Stimulated activated naive CD8-positive, alpha-beta T cell treated with anti-CD3 and anti-CD28 coated beads, Interleukin-15, Interleukin-2, amounts not matched to agents 100 U/mL and 50 U/mL, for 24 hours (primary cell): Measurements from ENCODE around the gene SLIT3.
A peak's percentile ranks its signal among the peaks of the same experiment; 100 is the strongest.

Experiments
- ATAC-seq: fragments of 150-1000 bp; cut with Tn5 transposase; one replicate; pipeline ENCODE4 v1.10.0; 2021
- DNase-seq: peaks from one replicate; pipeline ENCODE4 v3.0.0; 2021

The SLIT3 gene

DNA sequence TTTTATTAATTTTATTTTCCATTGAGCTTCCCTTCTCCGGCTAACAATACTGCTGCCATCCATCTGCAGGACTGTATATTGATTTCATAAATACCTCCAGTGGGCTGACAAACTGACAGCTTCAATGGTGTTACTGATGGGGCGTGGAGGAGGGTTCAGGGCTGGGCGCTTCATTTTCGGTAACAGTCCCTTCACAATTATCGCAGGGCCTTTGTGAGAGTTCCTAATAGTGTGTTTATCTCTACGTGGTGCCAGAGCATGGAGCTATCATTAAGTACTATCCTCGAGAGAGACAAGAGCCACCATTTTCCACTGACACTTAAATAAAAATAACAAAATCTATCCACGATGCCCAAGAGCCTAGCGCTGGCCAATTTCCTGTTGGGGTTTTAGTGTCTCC is 414.8 kb downstream of the SLIT3 start:
- DNase-seq (no peak), ATAC-seq (no peak)

DNA sequence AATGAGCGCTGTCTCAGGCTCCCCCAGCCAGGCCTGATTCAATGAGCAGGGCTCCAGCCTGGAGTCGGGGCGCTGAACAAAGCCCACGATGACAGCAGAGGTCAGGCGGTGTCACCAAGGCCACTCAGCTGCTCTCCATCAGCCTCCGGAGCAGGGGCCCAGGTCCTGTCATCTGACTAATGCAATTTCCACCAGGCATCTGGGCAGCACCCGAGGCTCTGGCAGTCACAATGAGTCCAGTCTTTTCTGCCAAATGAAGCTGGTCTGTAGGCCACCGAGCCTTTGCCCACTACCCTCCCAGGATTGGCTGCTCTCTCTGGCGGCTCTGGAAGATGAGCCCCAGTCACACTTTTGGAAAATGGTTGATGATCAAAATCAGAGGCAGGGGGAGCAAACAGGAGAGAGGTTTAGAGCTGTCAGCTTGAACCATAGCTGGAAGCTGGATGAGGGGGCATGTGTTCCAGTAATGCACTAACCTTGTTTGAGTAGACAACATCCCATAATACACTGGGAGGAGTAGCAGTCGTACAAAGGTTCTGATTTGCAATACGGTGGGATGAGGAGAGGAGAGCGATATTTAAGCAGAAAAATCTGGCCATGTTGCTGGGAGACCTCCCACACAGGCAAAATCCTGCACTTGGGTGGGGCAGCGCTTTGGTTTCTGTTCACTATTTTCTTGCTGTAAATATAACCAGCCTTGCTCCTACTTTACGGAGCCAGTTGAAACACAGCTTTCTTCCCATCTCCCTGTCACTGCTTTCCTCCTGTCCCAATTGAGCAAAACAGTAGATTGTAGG is 415.4 kb downstream of the SLIT3 start:
- DNase-seq = no peak
- no peak for ATAC-seq

DNA sequence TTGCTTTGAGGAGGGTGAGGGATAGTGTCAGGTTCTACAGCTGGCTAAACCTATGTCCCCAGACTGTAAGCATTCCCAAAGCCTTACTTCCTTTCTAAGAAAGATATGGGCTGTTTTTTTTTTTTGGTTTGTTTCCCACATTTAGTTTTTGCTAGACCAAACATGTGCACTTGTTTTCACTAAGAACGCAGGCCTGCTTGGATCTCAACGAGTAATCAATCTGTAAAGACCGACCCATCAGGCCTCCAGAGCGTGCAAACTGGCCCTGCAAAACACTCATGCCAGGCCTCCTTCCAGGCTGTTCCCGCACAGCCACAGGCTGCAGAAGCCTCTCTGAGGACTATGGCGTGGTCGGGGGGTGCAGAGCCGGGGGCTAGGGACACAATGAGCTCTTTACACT is 416.9 kb downstream of the SLIT3 start:
- no peak for DNase-seq
- no peak for ATAC-seq

DNA sequence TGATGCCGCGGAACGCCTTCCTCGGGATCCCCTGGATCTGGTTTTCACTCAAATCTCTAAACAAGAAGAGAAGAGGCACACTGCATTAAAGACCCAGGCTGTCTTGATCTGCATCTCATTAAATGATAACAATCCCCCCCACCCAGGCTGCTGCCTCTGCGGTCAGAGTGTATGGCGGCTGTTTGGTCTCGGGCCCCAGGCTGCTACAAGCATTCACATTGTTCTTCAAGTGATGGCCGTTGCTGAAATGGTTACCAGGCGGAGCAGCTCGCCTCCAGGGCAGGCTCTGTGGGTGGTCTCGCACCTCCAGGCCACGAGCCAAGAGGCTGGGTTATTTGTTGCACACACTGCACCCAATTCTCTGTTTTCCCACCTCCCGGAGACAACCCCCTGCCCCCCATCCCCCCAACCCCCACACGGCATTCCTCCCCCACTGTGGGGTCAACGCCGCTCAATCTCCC is 417.6 kb downstream of the SLIT3 start:
- DNase-seq = no peak
- no peak for ATAC-seq

DNA sequence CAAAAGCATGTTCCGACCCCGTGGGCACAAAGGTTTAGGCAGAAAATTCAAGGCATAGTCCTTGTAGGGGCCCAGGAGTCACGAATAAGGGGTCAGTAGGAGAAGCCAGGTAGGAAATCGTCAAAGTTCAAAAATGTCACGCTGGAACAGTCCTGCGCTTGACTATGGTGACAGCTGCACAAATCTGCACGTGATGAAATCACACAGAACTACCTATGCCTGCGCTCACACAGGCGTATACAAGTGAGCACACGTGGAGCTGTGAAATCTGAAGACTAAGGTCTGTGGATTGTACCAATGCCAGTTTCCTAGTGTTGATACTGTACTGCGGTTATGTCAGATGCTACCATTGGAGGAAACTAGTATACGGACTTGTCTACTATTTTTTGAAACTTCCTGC is 418.7 kb downstream of the SLIT3 start:
- ATAC-seq = no peak
- no peak for DNase-seq

DNA sequence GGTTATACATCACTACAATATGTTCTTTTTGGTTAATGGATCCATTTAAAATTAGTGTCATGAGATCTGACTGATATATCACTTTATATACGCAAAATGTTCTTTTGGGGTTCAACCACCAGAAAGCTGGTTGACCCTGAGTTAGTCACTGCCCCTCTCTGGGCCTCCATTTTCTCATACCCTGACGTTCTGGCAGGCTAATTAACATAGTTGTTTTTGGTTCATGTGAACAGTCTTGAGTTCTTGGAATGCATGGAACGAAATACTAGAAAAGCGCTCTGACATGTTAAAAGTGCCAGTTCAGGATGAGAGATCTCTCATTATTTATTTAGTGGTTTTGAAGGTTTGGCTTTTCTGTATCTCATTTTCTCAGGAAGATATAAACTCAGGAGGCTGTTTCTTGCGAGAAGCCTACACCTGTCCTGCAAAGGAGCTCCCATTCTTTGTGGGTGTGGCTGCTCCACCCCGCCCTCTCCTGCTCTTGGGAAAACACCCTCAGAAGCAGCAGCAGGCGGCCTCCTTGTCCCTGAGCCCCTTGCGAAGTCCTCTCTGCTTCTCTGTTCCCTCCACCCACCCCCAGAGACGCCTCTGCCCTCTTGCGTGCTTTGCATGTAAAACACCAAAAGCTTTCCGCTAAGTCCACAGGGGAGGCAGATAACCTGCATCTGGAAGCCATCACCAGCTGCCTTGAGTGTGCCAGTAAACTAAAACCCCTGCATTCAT is 419.4 kb downstream of the SLIT3 start:
- no peak for ATAC-seq
- DNase-seq = no peak

DNA sequence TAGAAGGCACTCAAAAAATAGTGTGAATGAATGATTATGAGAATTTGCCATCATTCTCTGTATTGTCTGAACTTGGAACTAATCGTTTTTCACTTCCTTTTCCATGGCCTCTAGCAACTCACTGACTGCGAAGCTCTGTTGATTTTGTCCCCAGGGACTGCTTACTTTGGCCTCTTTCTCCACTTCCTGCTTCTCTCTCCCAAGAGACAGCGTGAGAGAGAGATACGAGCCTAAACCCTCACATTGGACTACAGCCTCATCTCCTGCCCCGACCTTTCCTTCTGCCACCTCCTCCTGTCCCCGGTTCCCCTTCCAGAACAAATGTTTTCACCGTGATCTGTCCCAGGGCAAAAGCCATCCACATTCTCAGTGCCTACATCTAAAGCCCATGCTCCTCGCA is 421.0 kb downstream of the SLIT3 start:
- no peak for ATAC-seq
- no peak for DNase-seq

DNA sequence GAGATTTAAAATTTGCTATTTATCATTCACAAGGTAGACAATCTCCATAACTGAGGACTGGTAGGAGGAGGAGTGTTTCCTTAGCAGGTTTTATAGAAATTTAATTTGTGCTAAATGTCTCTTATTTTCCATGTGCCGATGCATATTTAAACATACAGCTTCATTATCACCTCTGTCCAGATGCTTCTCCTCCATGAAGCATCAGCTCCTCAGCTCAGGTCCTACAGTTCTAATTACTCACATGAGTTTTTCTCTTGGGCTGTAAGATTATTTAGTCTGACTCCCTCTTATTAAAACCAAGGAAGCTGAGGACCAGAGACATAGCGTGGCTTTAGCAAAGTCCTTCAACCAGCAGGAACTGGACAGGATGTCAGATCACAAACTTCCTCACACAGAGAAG is 421.6 kb downstream of the SLIT3 start:
- DNase-seq (no peak), ATAC-seq (no peak)

DNA sequence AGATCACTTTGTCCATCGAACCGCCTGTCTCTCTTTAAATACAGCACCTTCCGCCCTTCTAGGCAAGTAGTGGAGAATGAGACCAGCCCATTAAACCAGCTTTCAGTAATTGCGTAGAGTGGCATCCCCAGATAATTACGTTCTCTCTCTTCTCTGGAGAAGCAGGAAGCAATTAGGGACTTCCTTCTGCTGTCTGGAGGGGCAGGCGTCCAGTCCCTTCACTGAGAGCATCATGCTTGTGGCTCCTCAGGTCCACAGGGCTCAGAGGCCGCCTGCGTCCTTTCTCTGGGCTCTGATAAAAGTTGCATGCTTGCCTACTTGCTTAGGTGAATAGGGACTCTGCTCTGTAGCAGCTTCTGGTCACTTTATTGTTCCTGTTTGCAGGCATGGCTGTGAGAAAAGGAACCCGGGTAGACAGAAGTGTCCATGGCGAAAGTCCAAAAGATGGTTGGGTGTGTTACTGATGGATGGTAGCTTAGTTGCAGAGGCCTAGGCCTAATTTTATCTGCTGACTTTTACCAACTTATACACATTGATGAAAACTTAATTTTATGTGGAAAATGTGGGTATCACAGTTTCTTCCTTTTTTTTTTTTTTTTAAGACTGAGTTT is 422.7 kb downstream of the SLIT3 start:
- DNase-seq = no peak
- no peak for ATAC-seq

DNA sequence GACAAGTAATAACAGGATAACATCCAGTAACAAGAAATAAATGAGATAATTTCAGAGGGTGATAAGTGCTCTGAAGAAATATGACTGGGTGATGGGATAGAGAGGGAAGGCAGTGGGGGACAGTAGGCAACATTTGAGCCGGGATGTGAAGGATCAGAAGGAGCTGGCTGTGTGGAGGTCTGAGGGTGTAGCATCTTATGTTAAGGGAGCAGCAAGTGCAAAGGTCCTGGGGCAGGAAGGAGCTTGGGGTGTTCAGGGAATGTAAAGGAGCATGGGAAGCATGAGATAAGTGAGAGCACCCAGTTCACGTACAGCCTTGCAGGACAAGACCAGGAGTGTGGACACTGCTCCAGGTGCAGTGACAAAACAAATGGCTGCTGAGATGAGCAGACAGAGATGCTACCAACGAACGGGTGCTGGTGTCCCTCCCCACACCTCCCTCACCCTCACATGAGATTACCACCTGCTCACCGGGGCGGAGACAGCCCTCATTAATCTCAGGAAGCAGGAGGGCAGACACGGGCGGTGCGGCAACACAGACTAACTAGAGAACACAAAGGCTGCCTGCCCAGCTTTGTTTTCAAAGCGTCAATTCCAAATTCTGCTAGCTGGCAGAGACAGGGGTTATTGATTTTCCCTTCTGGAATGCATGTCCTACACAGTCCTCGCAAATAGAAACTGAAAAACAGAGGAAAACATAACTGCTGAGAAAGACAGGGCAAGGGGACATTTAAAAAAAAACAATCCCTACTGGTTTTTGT is 423.6 kb downstream of the SLIT3 start:
- ATAC-seq = no peak

DNA sequence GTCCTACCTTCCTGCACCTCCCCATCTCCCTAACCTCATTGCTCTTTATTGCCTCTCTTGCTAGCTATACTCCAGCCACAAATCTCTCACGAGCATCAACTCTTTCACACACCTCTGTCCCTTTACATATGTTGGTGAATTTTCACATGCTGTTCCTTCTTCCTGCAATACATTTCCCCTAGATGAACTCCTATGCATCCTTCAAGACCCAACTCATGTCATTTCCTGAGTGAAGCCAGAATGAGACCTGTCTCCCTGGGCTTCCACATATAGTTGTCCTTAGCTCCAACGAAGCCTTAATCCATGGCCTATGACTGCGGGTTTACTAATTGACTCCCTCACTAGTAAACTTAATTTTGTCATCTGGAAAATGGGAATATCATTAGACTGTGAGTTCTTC is 424.5 kb downstream of the SLIT3 start:
- no peak for ATAC-seq
- no peak for DNase-seq

More for the DNA sequence above, 423.6 kb downstream of the SLIT3 start:
- DNase-seq = no peak

DNA sequence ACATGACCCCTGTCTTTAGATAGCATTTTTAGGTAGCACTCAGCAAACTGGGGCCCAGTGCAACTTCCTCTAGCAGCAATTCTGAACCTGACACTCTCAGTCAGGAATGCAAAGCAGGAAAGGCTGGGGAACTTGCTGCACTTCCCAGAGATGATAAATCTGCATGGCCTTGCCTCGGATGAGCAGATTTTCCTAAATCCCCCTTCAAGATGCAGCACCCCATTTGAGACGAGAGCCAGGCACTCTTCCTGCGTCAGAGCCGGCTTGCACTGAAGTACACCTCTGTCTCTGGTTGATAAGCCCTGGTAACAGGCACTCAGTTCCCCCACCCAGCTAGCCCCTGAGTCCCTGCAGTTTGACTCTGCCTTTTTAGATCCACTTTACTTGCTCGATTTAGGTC is 425.1 kb downstream of the SLIT3 start:
- DNase-seq (no peak), ATAC-seq (no peak)

DNA sequence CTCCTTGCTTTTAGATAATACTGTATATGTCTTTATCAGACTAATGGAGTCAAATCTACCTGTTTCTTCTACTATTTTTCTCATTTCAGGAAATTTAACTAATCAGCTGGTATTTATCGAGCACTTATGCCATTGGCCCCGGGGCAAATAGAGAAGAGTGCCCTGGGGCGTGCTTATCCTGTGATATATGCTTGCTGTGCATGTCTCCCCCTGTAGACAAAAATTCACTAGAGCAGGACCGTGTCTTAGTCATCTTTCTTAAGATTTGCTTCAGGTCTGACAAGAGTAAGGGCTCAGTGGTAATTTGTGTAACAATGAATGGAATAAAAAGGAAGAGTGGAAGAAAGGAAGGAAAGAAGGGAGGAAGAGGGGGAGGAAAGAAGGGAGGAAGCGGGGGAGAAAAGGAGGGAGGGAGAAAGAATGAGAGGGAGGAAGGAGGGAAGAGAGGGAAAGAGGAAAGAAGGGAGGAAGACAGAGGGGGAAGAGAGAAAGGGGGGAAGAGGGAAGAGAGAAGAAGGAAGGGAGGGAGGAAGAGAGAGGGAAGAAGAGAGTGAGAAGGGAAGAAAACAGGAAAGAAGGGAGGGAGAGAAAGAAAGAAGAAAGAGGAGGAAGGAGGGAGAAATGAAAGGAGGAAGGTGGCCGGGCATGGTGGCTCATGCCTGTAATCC is 426.1 kb downstream of the SLIT3 start:
- no peak for DNase-seq
- ATAC-seq = no peak

DNA sequence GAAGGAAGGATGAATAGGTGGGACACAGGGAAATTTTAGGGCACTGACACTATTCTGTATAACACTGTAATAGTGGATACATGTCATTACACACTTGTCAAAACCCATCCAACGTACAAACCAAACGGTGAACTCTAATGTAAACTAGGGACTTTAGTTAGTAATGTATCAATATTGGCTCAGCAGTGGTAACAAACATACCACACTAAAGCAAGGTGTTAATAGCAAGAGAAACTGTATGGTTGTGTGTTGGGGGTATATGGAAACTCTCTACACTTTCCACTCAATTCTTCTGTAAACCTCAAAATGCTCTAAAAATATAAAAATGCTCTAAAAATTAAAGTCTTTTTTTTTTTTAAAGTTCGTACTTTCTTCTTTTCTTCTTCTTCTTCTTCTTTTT is 428.7 kb downstream of the SLIT3 start:
- peak; percentile 64 for ATAC-seq
- DNase-seq = no peak

DNA sequence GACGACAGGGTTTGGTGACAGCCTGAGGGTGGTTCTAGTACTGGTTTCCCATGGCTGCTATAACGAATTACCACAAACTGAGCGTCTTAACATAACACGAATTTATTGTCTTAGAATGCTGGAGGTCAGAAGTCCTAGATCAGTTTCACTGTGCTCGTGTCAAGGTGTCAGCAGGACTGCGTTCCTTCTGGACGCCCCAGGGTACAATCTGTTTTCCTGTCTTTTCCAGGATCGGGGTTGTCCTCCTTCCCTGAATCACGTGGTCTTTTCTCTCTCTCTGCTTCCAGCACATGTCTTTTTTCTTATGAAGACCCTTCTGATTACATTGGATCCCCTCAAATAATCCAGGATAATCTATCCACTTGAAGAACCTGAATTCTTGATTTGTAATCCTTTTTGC is 430.0 kb downstream of the SLIT3 start:
- ATAC-seq (no peak), DNase-seq (no peak)

DNA sequence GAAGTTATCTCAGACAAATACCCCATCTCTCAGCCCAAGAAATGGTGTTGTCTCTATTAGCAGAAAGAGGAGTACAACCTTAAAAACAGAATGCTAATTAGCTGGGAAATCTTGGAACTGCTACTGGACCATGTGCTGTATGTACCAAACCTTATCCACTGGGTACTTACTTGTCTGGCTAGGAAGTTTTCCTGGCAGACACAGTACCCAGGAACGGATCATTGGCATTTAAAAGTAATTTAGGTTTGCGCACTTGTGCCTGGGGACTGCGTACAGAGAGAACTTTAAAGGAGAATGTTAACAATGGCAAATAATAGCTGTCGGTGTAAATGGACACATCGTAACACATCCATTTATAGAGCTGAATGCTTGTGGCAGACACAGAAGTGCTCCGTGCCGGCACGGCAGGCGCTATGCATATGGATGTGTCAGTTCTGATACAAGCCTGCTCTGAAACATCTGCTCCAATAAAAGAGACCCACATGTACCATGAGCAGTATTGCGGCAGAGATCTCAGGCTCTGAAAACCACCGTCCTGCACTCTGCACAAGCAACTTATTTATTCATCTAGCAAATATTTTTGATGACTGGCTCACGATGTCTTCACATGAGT is 431.2 kb downstream of the SLIT3 start:
- DNase-seq (no peak), ATAC-seq (no peak)

DNA sequence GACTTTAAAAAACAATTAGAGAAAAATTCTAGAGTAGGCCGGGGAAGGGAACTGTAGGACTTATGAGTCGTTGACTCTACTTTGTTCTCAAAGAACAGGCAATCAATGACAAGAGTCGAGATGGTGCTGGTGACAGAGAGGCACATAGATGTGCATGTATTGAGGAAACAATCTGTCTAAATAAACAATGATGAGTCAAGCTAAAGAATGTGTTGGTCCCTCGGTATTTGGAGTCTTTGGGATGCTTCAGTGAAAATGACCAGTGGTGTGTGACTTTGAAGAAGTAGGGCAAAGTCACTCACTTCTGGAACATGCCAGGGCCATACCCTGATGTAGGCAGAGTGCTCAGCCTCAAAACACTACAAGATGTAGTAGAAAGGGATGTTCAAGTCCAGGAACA is 433.7 kb downstream of the SLIT3 start:
- DNase-seq (no peak), ATAC-seq (no peak)

DNA sequence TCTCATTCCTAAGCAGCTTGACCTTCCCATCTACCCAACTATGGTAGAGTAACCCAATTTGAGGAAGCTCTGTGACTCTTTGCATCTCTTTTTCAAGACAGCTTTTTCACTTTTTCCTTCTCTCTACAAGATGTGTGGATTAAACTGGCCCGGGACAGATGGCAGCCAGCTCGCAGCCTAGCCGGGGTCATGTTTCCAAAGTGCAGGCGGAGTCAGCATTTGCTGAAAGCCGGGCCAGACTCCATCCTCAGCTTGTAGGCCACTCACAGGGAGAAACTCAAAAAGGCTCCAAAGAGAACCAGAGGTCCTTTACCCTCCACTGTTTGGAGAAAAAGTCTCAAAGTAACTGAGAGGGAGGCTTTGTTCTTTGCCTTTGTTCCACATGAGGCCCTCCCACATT is 435.0 kb downstream of the SLIT3 start:
- DNase-seq = no peak
- no peak for ATAC-seq

DNA sequence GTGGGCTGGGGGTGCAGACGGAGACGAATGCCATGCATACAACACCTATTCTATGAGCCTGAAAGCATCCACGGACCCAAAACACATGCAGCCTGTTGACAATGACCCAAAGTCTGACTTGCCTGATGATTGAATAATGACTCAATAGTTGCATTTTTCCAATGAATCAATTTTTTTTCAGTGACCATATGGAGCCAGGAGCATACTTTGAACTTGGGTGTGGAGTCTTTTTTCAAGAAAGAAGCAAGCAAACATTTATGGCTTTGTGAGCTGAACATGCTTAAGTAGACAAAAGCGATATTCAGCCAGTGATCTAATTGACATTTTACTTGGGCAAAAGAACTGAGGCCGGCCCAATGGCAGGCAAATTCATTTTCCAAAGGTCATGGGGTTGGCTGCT is 437.9 kb downstream of the SLIT3 start:
- ATAC-seq = no peak
- no peak for DNase-seq

DNA sequence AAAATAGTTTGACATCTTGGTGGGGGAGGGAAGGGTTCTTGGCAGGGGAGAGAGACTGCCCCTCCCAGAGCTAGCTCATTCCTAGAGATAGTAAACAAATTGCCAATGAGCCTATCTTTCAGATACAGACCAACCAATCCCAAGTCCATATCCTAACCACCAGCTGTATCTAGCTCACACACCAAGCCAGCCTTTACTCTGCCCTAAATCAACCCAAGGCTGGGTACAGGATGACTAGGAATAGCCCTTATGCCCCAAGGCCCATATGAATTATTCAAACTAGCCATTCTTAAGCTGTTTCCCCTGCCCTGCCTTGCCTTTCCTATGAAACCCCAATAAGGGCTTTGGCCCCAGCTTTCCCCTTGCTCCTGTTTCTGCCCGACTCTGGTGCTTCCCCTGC is 440.4 kb downstream of the SLIT3 start:
- ATAC-seq (no peak), DNase-seq (no peak)

DNA sequence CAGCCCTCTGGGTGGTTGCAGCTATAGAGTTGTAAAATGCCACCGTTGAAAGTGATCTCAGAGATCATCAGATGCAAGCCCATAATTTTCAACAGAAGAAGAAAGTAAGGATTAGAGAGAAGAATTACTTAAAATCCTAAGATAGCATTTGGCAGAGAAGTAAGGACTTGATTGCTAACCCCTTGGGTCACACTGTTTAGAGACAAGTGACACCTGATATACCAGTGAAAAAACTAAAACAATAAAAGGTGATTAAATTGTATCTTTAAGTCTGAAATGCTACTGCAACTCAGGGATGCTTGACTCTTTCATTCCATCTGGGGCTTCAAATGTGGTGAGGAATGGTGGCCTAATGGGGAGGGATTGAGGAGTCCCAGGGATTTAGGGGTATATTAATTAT is 440.9 kb downstream of the SLIT3 start:
- ATAC-seq = no peak
- DNase-seq = no peak

DNA sequence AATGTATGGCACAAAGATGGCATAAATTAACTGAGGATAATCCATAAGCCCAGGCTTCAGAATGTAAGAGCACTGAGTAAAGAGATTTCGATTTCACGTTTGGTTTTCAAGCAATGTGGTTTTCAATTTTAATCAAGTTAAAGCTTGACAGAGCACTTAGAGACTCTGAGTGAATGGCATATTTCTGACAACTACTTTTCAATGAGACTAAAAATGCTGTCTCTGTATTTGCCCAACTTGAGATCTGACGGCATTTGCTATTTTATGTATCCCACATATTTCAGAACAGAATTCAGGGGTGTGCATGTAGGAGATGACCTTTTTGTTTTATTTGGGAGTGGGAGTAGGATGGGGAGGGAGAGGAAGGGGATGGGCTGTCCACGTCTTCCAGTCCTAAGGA is 441.5 kb downstream of the SLIT3 start:
- DNase-seq (no peak), ATAC-seq (no peak)
